ENCODE data around the gene FGF1.

DNA sequence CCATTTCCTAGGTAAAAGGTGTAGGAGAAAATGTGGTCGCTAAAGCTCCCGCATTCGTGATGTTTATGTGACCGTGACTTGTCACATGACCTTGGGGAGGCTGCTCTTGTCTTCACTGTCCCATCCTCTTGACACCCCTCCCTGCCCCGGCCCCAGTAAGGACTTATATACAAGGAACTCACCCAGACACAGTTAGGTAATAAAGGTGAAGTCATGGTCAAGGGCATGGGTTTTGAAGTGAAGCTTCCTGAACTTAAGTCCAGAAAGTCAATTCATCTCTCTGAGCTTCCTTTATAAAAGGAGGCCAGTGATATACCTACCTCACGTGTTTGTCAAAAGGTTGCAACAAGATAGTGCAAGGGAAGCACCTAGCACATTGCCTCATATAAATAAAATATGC, 17.6 kb downstream of the FGF1 start:
- TF ChIP-seq, protein P1, sequence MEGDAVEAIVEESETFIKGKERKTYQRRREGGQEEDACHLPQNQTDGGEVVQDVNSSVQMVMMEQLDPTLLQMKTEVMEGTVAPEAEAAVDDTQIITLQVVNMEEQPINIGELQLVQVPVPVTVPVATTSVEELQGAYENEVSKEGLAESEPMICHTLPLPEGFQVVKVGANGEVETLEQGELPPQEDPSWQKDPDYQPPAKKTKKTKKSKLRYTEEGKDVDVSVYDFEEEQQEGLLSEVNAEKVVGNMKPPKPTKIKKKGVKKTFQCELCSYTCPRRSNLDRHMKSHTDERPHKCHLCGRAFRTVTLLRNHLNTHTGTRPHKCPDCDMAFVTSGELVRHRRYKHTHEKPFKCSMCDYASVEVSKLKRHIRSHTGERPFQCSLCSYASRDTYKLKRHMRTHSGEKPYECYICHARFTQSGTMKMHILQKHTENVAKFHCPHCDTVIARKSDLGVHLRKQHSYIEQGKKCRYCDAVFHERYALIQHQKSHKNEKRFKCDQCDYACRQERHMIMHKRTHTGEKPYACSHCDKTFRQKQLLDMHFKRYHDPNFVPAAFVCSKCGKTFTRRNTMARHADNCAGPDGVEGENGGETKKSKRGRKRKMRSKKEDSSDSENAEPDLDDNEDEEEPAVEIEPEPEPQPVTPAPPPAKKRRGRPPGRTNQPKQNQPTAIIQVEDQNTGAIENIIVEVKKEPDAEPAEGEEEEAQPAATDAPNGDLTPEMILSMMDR (IDR thresholded peaks at IDR 0.05) = no peak
- no peak for TF ChIP-seq POLR2A (IDR thresholded peaks at IDR 0.05)
